NCI-H226 (cell line): ENCODE measurements around the gene CACNA1C.

ENCODE experiments used
- DNase-seq: peaks from one replicate; pipeline ENCODE4 v3.0.0-alpha.2; 2015

Gene CACNA1C

DNA sequence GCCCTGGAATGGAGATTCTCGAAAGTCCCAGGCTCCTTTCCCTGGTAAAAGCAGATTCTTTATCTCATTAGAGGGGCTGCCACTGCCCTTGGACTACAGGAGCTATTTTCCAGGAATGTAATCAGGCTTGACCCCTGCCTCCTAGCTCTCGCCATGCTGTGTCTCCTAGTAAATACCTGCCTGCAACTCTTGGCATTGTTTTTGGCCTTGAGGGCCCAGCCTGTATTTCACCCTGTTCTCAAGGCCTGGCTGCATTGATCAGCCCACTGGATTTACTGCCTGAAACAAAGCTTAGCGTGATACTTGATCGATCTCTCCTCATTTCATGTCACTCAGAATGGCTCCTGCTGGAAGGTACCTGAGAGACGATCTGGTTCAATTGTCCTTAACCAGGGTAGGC is 273.7 kb downstream of the CACNA1C start:
- DNase-seq = no peak

DNA sequence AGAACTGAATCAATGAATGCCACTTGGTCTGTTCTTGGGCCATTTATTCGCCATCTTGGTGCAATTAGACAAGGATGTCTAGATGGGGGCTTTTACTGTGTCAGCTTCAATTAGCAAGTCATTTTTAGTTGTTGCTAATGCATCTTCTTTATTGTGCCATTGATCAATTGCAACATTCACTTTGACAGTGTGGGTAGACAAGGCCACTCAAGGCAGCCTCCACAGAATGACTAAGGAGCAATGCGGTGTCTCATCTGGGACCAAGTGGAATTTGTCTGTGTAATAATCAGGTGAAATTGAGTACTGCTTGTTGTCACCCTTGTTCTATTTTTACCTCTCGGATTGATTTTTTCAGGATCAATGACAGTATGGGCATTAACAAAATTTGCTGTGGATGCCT is 275.9 kb downstream of the CACNA1C start:
- no peak for DNase-seq

DNA sequence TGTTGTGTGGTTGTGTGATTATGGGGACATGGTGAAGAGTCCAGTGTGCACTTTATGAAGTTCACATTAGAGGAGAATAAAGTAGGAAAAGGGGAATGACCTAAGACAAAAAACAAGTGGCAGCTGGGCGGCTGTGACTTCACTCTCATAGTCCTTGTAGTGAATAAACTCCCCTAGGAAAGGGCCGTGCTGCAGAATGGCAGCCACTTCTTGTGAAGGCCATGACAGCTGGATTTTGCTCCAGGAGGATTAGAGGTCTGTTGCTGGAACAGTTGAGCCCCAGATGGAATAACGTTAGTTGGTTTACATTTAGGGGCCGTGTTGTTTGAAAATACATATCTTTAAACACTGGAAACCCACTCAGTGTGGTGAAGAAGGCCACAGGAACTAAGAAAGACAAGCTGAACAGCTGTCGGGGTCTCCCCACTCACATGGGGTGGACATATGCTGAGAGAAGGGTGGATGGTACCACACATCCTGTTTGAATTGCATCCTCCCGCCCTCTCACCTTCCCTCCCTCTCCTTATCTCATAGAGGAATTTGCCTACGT is 276.9 kb downstream of the CACNA1C start:
- DNase-seq = peak; percentile 29

DNA sequence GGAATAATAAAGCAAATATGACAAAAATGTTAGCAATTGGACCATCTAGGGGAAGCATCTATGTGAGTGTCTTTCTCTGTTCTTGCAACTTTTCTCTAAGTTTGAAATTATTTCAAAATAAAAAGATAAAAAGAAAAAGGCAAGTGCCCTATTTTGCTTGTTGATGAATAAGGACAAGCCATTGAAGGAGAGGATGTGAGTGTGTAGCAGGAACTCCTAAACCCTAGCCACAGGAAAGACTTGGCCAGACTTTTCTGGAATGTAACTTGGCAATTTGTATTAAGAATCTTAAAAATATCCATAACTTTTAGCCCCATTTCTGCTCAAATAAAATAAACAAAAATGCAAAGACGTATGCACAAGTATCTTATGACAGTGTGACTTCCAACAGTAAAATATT is 279.4 kb downstream of the CACNA1C start:
- DNase-seq = no peak

DNA sequence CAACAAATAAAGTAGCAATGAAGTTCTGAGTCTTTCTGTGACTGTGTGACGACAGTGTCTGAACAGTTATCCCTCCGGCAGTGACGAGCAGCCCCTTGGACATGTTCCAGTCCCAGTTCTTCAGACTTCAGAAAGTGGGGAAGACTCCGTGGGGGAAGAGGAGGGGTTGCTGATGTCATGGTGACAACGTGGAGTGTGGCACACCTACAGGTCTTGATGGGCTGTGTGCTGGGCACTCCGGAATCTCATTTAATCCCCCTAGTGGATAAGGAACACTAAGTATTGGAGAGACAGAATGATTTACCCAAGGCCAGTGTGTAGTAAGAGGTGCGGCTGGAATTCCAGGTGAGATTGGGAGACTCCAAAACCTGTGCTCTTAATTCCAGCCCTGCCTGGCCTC is 280.2 kb downstream of the CACNA1C start:
- DNase-seq = no peak

DNA sequence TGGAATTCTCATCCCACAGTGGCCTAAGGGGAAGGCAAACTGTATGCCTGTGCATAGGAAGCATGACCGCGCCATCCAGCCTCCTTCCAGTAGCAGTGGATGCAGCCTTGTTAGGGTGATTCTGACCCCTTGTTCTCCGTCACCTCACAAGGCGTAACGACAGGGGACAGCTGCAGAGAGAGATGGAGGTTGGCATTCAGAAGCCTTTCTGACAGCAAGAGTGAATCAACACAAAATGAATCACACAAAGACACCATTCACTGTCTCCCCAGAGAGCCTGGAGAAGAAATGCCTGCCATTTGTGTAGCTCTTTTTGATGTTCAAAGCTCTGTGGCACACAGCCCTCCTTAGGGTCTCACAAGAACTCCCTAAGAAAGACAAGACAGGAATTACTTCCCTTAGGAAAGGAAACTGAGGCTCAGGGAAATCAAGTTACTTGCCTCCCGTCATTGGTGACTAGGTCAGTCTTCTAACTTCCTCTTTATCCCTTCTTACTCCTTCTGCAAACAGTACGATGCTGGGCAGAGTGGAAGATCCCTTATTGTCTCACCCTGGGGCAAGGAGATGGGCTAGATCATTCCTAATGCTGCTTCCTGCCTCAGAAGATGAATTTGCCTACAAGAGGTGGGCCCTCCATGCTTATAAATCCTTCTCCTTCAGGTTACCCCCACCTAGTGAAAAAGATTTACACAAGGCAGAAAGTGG is 280.9 kb downstream of the CACNA1C start:
- DNase-seq = no peak

DNA sequence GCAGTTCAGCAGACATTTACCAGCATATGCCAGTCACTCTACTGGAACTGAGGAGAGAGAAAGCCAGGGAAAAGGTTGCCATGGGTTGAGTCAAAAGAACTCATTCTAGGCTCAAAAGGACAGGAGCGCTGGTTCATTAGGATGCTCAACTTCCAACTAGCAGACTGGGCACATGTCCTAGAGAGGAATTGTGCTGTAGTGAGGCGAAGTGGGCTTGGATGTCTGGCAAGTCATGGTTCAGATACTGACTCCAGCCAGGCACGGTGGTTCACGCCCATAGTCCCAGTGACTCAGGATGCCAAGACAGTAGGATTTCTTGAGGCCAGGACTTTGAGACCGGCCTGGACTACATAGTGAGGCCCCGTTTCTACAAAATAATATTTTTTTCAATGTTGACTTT is 281.5 kb downstream of the CACNA1C start:
- no peak for DNase-seq

DNA sequence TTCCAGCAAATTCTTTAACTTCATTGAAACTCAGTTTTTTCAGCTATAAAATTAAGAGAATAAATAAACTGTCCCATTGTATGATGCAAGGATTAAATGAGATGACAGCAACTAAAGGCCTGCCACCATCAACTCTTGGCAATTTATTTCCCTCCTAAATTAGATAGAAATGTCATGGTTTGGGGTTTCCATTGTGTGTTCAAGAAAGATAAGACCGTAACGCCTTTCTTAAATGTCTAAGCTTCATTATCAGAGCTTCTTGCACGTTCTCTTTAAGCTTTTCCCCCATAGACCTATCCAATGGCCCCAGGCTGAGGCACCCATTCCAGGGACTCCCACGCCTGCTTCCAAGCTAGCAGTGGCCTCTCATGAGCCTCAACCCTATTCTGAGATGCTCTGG is 281.9 kb downstream of the CACNA1C start:
- no peak for DNase-seq

DNA sequence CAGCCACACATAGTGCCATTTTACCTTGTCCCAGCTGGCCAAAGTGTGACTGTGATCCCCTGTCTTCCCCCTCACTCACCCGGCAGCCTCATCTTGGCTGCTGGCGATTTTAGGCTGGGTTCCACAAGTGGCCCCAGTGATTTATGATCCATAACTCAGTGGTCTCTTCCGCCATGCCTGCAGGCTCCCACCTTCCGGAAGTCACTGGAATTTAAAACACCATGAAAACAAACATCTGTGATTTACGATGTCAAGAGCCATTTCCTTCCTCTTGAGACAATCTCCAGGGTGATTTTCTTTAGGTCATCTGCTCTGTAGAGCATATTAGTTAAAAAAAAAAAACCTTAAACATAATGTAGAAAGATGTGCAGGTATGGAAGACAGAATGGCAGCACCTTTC is 282.3 kb downstream of the CACNA1C start:
- no peak for DNase-seq

DNA sequence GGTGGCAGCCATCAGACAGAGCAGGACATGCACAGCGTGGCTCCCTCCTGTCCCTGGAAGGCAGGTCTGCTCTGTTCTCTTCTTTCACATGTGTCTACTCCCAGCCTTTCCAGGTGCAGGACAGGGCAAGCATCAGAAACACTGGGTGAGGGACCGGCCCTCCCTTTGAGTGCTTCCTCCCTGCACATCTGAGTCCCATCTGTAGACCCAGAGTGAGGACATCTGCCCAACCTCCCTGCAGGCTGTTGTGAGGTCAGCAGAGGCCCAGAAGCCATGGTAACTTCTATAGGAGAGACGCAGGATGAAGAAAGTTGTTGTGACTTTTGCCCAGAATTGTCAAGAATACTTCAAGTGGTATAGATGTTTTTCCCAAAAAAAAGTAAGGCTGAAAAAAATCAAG is 282.7 kb downstream of the CACNA1C start:
- no peak for DNase-seq

DNA sequence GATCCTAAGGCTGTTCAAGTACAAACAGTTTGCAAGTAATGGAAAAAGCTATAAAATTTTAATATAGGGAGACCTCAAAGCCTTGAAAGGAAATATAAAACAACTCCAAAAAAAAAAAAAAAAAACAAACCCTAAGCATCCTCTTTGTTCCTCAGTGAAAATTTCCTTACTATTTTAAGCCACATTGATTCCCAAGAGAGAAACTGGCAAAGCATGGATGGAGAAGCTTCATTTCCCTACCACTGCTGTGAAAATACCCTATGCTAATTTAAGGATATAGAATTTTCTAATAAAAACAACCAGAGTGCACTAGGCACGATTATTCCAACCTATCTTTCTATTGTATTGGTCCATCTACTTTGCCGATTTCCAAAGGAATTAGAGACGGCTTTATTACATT is 283.1 kb downstream of the CACNA1C start:
- DNase-seq = no peak

DNA sequence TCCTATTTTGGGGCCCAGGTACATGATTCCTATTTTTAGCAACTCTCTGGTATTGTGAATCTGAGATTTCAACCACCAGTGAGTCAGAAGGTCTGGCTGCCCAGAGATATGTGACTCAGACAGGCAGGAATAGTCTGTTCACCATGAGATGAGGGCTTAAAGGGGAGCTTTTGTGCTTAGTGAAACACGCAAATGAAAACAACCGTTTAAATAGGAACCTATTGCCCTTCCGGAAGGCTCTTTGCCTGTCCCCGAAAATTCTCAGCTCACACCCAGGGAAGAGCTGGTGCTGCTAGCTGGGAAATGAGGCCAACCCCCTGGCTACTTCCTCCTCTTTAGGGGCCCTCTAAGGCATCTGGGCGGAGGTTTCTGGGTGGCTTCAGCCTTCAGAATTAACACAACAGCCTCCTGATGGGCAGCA is 283.6 kb downstream of the CACNA1C start:
- DNase-seq = peak; percentile 87

DNA sequence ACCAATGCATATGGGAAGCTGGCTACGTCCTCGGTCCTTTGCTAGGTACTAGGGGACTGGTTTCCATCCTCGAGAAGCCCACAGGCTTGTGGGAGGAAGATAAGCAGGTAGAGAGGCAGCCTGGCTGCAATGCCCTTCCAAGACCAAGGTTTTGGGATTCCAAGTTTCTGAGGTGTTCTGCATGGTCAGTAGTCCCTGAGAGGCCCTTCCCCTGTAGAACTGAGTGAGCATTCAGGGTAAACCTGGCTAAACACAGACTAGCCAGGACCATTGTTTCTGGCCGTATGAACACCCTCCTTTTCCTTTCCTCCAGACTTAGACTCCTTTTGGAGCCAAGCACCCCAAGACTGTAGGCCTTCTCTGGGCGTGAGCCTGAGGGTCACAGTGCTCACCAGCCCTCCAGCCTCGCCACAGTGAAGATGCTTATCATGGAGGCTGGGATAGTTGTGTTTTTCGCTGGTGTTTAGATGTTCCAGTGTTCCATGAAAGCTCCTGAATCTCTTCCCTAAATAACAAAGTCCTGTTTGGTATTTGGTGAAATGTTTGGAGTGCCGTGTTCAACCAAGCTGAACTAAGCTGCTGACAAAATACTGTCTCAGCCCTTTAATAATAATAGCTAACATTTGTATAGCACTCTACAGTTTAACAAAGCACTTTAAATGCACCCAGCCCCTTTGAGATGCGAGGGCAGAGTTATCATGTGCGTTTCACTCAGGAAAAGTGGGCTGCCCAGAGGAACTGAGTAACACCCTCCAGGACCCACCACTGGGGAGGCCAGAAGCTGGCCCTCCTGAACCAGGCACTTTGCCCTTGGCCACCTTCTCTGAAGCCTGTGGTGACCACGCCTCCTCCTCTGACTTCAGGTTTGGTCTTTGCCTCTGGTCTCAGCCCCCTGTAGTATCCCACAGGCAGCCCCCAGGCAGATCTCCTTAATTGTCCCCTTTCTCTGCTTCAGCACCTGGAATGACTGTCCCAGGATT is 284.5 kb downstream of the CACNA1C start:
- peak; percentile 32 for DNase-seq

DNA sequence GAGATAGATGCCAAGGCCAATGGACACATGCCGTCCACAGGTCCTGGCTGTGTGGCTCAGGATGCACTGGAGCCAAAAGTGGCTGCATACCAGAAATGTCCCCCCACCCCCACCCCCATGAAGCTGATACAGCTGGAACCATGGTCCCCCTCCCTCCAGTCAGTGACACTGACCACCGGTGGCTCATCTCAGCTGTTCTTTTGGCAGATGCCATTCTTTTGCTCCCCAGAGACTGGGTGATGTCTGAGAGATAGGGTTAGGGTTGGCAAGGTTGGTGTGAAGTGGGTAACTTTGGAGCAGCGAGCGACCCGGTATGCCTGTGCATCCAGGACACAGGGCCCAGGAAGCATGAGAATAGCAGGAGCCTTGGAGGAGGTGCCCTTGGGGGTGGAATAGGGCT is 285.6 kb downstream of the CACNA1C start:
- DNase-seq = no peak

DNA sequence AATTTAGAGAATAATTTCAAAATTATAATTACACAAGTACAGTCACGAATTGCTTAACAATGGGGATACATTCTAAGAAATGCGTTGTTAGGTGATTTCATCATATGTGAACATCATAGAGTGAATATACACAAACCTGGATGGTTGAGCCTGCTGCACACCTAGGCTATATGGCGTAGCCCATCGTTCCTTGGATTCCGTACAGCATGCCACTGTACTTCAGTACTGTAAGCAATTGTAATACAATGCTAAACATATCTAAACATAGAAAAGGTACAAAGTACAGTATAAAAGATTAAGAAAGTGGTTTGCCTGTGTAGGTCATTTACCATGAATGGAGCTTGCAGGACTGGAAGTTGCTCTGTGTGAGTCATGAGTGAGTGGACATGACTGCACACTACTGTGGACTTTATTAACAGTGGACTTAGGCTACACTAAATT is 286.2 kb downstream of the CACNA1C start:
- DNase-seq = peak; percentile 60

DNA sequence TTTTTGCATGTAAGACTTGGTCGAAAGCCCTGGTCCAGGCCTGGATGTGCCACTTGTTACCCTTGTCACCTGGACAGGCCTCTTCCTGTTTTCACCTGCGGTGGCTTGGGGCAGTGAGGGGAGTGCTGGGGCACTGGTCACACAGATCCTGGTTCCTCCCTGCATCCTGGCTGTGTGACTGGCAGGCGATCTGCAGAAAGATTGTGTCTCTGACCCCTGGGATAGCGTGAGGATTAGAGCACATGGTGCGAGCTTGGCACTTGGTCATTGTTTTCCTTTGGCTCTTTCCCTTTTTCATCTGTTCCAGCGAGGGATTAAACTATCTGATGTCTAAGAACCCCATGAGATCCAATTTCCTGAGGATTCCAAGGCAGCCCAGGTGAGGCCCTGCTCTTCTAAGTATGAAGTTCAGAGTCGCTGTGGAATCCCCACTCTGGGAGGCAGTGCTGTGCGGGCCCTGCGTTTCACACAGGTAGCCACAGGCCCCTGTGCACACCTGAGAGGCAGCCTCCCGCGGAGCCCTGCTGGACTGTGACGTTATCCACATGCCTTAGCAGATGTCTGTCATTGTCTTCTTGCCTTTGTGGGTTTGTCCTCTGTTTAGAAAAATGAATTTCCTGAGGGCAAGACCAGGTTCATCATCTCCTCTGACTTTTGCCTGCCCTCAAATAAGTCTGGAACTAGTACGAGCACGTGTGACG is 288.4 kb downstream of the CACNA1C start:
- DNase-seq = no peak

DNA sequence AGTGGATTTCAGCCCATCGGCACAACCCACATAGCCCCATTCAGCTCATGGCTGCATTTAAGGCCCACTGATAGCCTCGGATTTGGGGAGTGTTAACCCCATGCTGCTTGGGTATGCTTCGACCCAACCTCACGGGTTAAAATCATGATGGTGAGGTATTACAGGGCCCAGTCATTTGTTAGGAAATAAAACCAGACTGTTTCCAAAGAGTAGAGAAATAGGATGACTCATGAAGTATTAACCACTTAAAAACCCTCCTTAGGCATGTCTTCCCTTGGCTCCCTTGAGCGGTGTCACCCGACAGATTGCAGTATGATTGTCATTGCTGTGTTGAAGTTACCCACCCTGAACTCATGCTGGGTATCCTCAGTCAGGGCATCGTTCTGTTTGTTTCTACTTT is 289.1 kb downstream of the CACNA1C start:
- peak; percentile 60 for DNase-seq

DNA sequence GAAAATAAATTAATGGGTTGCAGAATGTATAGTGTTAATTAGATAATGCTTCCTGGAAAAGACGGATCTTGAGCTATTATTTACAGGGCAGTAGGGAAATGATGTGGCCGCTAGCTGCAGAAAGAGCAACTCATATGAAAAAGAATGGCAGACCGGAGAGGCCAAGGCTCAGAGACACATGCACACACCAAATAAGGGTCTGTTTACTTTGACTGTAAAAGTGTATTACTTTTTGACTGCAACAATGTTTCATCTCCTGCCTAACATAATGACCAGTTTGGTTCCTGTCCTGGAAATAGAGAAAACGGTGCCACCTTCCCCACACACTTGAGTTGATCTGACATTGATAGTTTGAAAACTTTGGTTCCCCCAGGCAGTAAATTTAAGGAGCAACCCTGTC is 290.9 kb downstream of the CACNA1C start:
- no peak for DNase-seq

DNA sequence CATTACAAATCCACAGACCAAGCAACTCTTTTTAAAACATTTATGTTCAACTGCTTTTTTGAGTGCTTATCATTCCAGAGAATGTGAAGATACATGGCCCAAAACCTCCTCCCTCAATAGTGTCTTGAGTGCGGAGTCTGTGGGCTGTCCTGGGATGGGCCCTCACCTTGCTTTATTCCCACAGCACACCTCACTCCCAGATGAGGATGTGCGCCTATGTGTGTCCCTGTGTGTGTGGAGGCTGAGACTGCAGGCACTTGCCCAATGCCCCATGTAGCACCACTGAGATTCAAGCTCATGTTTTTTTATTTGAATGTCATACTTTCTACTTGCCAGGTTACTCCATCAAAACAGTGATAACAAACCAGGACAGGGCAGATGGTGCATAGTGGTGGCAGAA is 291.7 kb downstream of the CACNA1C start:
- DNase-seq = no peak

DNA sequence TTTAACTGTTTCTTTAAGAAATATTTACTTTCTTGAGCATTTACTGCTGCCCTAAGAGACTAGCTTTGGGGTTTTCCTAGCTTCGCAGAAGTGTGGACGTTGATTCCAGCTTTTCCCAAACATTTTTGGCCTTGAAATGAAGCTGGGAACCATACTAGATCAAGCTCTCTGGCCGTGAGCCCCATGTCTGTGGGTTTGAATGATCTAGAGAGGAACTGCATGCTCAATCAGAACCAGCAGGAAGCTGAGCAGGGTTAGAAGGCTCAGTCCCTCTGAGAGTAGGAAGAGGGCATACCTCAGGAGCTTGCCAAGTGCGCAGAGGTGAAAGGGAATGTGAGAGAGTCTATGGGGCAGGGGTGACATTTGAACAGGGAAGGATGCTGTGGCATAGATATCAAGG is 292.1 kb downstream of the CACNA1C start:
- DNase-seq = no peak

DNA sequence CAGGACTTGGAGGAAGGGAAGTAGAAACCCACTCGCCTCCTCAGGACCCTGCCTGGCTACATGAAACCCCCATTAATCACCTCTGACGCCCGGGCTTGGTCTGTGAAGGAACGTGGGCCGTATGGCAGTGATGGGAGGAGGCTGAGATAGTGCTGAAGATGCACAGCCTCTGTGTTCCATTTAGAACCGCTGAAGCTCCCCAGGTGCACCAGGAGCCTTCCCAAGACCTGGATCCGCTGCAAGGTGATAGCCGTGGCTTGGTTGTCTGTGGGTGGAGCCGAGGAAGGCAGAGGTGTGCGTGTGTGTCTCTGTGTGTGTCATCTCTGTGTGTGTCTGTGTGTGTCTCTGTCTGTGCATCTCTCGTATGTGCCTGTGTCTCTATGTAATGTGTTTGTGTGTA is 293.1 kb downstream of the CACNA1C start:
- DNase-seq = no peak

DNA sequence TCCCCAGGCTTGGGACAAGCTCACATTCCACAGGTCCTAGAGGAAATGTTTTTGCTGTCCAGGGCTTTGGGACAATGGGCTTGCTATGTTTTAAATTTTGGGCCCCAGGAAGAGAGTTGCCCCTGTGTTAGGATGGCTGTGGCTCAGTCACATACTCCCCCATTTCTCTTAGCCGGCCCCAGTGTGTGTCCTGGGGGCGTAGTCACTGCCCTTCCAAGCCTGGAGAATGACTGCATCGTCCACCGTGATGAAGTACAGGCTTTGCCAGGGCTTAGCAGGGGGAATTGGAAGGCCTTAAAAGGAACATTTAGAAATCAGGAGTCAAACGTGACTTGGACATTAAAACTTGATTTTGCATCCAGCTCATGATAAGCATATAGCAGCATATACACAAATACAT is 293.6 kb downstream of the CACNA1C start:
- DNase-seq = no peak

DNA sequence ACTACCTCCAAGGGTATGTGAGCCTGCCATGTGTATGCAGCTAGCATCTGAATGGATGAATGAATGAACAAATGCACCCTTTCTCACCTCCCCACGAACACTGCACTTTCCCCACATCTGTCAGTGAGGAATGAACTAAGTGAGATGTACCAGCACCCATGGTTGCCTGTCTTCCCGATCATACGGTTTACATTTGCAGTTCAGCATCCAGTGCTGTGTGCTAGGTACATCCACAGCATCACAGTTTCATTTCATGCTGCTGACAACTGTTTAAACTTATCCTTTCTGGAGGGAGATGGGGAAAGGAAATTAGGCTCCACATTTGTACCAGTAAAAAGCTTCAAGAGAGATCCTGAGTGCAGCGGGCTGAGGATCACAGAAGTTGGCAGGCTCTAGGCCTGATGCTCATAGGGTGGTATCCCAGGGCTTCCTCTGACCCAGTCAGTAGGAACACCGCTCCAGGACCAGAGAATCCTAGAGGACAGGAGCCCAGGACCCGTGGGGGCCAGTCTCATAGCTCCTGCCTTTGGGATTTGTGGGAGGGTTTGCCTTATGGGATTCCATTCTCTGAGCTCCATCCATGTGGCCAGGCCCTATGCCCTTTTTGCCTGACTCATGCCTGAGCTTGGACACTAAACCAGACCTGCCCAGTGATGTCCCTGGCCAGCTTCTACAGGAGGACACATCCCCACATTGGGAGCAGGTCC is 294.5 kb downstream of the CACNA1C start:
- DNase-seq = no peak
